Measurements from ENCODE around the gene C1QTNF6. TPM values are rescaled to one million over a fixed set of nuclear protein-coding genes. Genes with fewer than 3 reads are reported as not detected.

C1QTNF6 gene
- total RNA-seq, 2 experiments from 2014 or later: 6.1 to 6.2 TPM

- Mint-ChIP-seq H3K4me3 (no peak overlapping the region), H3K9me3 (ENCODE audit: insufficient read depth) (no peaks in the 10 kb centered on the region), H3K4me1 (ENCODE audit: low read depth) (peaks cover 62% of the 10 kb centered on the region), H3K27ac (peak overlapping the region; percentile 41), H3K36me3 (ENCODE audit: low read depth) (peaks cover 81% of the 10 kb centered on the region), H3K27me3 (ENCODE audit: low read depth) (no peaks in the 10 kb centered on the region)
- no peak for ATAC-seq
- POLR2A ChIA-PET: interaction anchor here (1.7 to 2.0 kb wide), 3 partner anchors 10 to 15 kb away, joined by 5 to 9 read pairs (median 7); partner anchors contain the start of gene IL2RB
- CTCF ChIA-PET: interaction anchor here (0.9 to 1.2 kb wide), 2 partner anchors 10 to 15 kb away, joined by 3 to 5 read pairs; no protein-coding TSS in a partner anchor
- DNase-seq: no peak
Measured at GRCh38 chr22:37137131-37137530, 50.9 kb downstream of the C1QTNF6 start.

DNA sequence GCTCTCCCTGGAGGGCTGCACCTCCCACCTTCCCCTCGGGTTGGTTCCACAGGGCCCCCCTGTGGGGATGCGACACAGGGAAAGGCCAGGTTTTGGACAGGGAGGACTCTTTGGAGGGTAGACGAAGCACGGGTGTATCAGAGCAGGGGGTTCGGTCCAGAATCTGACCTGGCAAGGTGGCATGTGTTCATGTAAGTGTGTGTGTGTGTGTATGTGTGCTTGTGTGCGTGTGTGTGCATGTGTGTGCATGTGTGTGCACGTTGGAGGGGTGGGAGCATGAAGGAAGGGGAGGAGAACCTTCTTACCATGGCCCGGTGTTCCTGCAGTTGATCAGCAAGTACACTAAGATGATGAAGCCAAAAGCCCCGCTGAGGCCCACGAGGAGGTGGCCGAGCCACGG lies 53.0 kb downstream of the C1QTNF6 start:
- Mint-ChIP-seq H3K27ac (peak overlapping the region; percentile 41), H3K4me3 (no peak overlapping the region), H3K9me3 (ENCODE audit: insufficient read depth) (no peaks in the 10 kb centered on the region), H3K27me3 (ENCODE audit: low read depth) (no peaks in the 10 kb centered on the region), H3K36me3 (ENCODE audit: low read depth) (peaks cover 84% of the 10 kb centered on the region), H3K4me1 (ENCODE audit: low read depth) (peaks cover 57% of the 10 kb centered on the region)
- ATAC-seq: no peak
- ChIA-PET CTCF (no interaction called here), POLR2A (interaction anchor here (0.6 to 2.0 kb wide), 2 partner anchors 13 to 15 kb away, joined by 4 to 7 read pairs; partner anchors contain the start of gene IL2RB)
- no peak for DNase-seq

DNA sequence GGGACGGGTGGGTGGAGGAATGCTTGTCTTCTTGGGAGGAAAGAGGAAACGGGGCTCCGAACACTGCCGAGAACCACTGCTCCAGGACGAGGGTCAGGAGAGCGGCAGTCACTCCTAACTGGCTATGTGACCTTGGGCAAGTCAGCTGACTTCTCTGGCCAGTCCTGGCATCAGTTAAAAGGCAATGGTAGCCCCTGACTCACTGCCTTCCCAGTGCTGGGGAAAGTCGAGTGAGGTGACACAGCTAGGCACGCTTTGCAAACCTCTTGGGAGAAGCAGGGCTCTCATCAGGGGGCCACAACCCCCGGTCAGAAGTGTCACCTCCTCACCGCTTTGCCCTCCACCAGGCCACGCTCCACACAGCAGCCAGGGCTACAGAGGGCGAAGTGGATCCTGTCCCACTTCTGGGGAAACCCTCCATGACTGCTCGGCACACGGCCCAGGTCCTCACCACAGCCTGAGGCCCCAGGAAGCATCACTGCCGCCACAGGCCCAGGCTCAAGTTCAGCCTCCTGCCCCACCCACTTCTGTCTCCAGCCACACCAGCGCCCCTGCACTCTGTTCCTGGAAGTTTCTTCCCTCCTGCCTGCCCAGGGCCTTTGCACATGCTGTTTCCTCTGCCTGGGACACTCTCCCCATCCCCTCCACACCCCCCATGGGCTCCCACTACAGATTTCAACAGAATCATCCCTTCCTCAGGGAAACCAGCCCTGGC lies 54.6 kb downstream of the C1QTNF6 start:
- Mint-ChIP-seq H3K27me3 (ENCODE audit: low read depth) (no peaks in the 10 kb centered on the region), H3K27ac (peak overlapping the region; percentile 72), H3K4me3 (no peak overlapping the region), H3K9me3 (ENCODE audit: insufficient read depth) (no peaks in the 10 kb centered on the region), H3K36me3 (ENCODE audit: low read depth) (peaks cover 81% of the 10 kb centered on the region), H3K4me1 (ENCODE audit: low read depth) (peaks cover 51% of the 10 kb centered on the region)
- DNase-seq: no peak
- ChIA-PET POLR2A (interaction anchor here (0.6 to 3.4 kb wide), 5 partner anchors 11 to 86 kb away, joined by 3 to 13 read pairs (median 9); no protein-coding TSS in a partner anchor), CTCF (interaction anchor here (1.0 to 2.5 kb wide), 3 partner anchors 12 to 55 kb away, joined by 3 to 8 read pairs (median 3); no protein-coding TSS in a partner anchor)
- ATAC-seq: peak; percentile 40

- peak overlapping the region; percentile 72 for H3K27ac Mint-ChIP-seq
- H3K4me3 Mint-ChIP-seq: no peak overlapping the region
- ChIA-PET CTCF (interaction anchor here (1.0 to 2.5 kb wide), 3 partner anchors 11 to 67 kb away, joined by 3 to 8 read pairs (median 6); no protein-coding TSS in a partner anchor), POLR2A (interaction anchor here (0.6 to 3.4 kb wide), 6 partner anchors 10 to 86 kb away, joined by 3 to 13 read pairs (median 6); no protein-coding TSS in a partner anchor)
- peaks cover 47% of the 10 kb centered on the region for H3K4me1 Mint-ChIP-seq (ENCODE audit: low read depth)
- H3K9me3 Mint-ChIP-seq (ENCODE audit: insufficient read depth): no peaks in the 10 kb centered on the region
- no peak for ATAC-seq
- peaks cover 81% of the 10 kb centered on the region for H3K36me3 Mint-ChIP-seq (ENCODE audit: low read depth)
- H3K27me3 Mint-ChIP-seq (ENCODE audit: low read depth): no peaks in the 10 kb centered on the region
- no peak for DNase-seq
Measured at GRCh38 chr22:37132773-37133172, 55.3 kb downstream of the C1QTNF6 start.

Other genes starting within 250 kb of the C1QTNF6 start
- gene TST, start 168.8 kb downstream of the C1QTNF6 start, total RNA-seq: 1 to 10 TPM; 8.3 to 9.4 TPM
- gene MPST, start 168.5 kb downstream of the C1QTNF6 start, total RNA-seq: 10 to 100 TPM; 28.5 to 33.6 TPM
- gene KCTD17, start 136.5 kb downstream of the C1QTNF6 start, total RNA-seq: 10 to 100 TPM; 34.3 to 35.9 TPM
- gene TMPRSS6, start 78.5 kb downstream of the C1QTNF6 start, total RNA-seq: 1 to 10 TPM; 1.1 TPM
- gene IL2RB, start 38.3 kb downstream of the C1QTNF6 start, total RNA-seq: 100 to 1,000 TPM; 202 to 213 TPM
- gene SSTR3, start 24.2 kb upstream of the C1QTNF6 start, total RNA-seq: 1 to 10 TPM; 3.5 to 3.6 TPM
- gene RAC2, start 56.0 kb upstream of the C1QTNF6 start, total RNA-seq: 1,000 to 10,000 TPM; 1,167 to 1,252 TPM
- gene CYTH4, start 94.3 kb upstream of the C1QTNF6 start, total RNA-seq: 100 to 1,000 TPM; 107 to 114 TPM
- under 1 TPM; 0.05 to 0.08 TPM for gene ELFN2, start 239.2 kb upstream of the C1QTNF6 start, total RNA-seq